ENCODE data around the gene CADPS. TPM values are rescaled to one million over a fixed set of nuclear protein-coding genes. Genes with fewer than 3 reads are reported as not detected.

Gene CADPS
- polyA plus RNA-seq, 3 donors = 1.4 to 2.5 (median 2.2) TPM

GRCh38 chr3:62559831-62560445 is 315.3 kb downstream of the CADPS start:
- DNase-seq = no peak

- peak; percentile 33 for DNase-seq
These were observed 316.6 kb downstream of the CADPS start for GRCh38 chr3:62558549-62559112.

- DNase-seq = no peak
These were observed 317.2 kb downstream of the CADPS start for GRCh38 chr3:62557983-62558382.

- DNase-seq = no peak
These were observed 317.8 kb downstream of the CADPS start for GRCh38 chr3:62557450-62557849.

- no peak for DNase-seq
These were observed 318.9 kb downstream of the CADPS start for GRCh38 chr3:62556121-62556815.

- DNase-seq = no peak
These were observed 320.9 kb downstream of the CADPS start for GRCh38 chr3:62554264-62554799.

GRCh38 chr3:62553811-62554210 is 321.4 kb downstream of the CADPS start:
- no peak for DNase-seq

- DNase-seq = no peak
These were observed 323.7 kb downstream of the CADPS start for GRCh38 chr3:62551556-62551955.

- DNase-seq = no peak
These were observed 324.8 kb downstream of the CADPS start for GRCh38 chr3:62550439-62550838.

- DNase-seq = no peak
These were observed 326.5 kb downstream of the CADPS start for GRCh38 chr3:62548528-62549205.

GRCh38 chr3:62546266-62546665 is 328.9 kb downstream of the CADPS start:
- DNase-seq = no peak

- no peak for DNase-seq
These were observed 333.0 kb downstream of the CADPS start for GRCh38 chr3:62542185-62542584.

GRCh38 chr3:62539762-62540161 is 335.5 kb downstream of the CADPS start:
- no peak for DNase-seq

- no peak for DNase-seq
These were observed 336.4 kb downstream of the CADPS start for GRCh38 chr3:62538691-62539356.

GRCh38 chr3:62534326-62534725 is 340.9 kb downstream of the CADPS start:
- no peak for DNase-seq

GRCh38 chr3:62532796-62533195 is 342.4 kb downstream of the CADPS start:
- DNase-seq = no peak

- DNase-seq = no peak
These were observed 343.2 kb downstream of the CADPS start for GRCh38 chr3:62531981-62532380.

GRCh38 chr3:62531493-62531892 is 343.7 kb downstream of the CADPS start:
- no peak for DNase-seq

GRCh38 chr3:62529230-62529629 is 346.0 kb downstream of the CADPS start:
- peak; percentile 77 for DNase-seq

GRCh38 chr3:62527474-62527873 is 347.7 kb downstream of the CADPS start:
- DNase-seq = no peak

GRCh38 chr3:62525281-62525680 is 349.9 kb downstream of the CADPS start:
- DNase-seq = peak; percentile 74

- no peak for DNase-seq
These were observed 351.5 kb downstream of the CADPS start for GRCh38 chr3:62523672-62524071.

Data from renal pelvis (tissue), 4 donors.